NCI-H2171 treated with DMSO at 0.1 percent for 48 hours (cell line): ENCODE results near the gene KCNE3.
"Not testable (repeated sequence)": the region's sequence is repeated elsewhere in the genome, so short reads cannot be mapped to it uniquely, and the experiment has no call there.

Experiments
- DNase-seq: peaks from one replicate; lab custom pipeline; 2025; lab: John Stamatoyannopoulos, UW

The KCNE3 gene

GRCh38 chr11:74443071-74443864 lies 24.1 kb downstream of the KCNE3 start:
- peak; percentile 92 for DNase-seq

- no peak for DNase-seq
Observed at GRCh38 chr11:74442636-74443035, 24.7 kb downstream of the KCNE3 start.

GRCh38 chr11:74438681-74439080 lies 28.7 kb downstream of the KCNE3 start:
- no peak for DNase-seq

GRCh38 chr11:74437441-74438042 lies 29.8 kb downstream of the KCNE3 start:
- DNase-seq, result no peak

- peak; percentile 17 for DNase-seq
Observed at GRCh38 chr11:74434528-74434927, 32.8 kb downstream of the KCNE3 start.

GRCh38 chr11:74429205-74429604 lies 38.1 kb downstream of the KCNE3 start:
- DNase-seq, result no peak

GRCh38 chr11:74427384-74427886 lies 39.9 kb downstream of the KCNE3 start:
- DNase-seq, result no peak

GRCh38 chr11:74425100-74425499 lies 42.2 kb downstream of the KCNE3 start:
- DNase-seq, result no peak

- no peak for DNase-seq
Observed at GRCh38 chr11:74418509-74418895, 48.8 kb downstream of the KCNE3 start.

GRCh38 chr11:74417860-74418508 lies 49.4 kb downstream of the KCNE3 start:
- DNase-seq, result no peak

GRCh38 chr11:74417379-74417804 lies 50.0 kb downstream of the KCNE3 start:
- no peak for DNase-seq

- not testable (repeated sequence) for DNase-seq
Observed at GRCh38 chr11:74416974-74417373, 50.4 kb downstream of the KCNE3 start.

GRCh38 chr11:74412733-74413359 lies 54.5 kb downstream of the KCNE3 start:
- DNase-seq, result no peak

GRCh38 chr11:74412321-74412720 lies 55.0 kb downstream of the KCNE3 start:
- DNase-seq, result no peak

- DNase-seq, result no peak
Observed at GRCh38 chr11:74409633-74410032, 57.7 kb downstream of the KCNE3 start.
